ENCODE data around the gene ENOX1.

The ENOX1 gene

GRCh38 chr13:43664700-43665191 lies 122.0 kb downstream of the ENOX1 start:
- no peak for DNase-seq

- no peak for DNase-seq
These were observed 123.2 kb downstream of the ENOX1 start for GRCh38 chr13:43663474-43664090.

GRCh38 chr13:43662976-43663375 lies 123.8 kb downstream of the ENOX1 start:
- DNase-seq: no peak

DNA sequence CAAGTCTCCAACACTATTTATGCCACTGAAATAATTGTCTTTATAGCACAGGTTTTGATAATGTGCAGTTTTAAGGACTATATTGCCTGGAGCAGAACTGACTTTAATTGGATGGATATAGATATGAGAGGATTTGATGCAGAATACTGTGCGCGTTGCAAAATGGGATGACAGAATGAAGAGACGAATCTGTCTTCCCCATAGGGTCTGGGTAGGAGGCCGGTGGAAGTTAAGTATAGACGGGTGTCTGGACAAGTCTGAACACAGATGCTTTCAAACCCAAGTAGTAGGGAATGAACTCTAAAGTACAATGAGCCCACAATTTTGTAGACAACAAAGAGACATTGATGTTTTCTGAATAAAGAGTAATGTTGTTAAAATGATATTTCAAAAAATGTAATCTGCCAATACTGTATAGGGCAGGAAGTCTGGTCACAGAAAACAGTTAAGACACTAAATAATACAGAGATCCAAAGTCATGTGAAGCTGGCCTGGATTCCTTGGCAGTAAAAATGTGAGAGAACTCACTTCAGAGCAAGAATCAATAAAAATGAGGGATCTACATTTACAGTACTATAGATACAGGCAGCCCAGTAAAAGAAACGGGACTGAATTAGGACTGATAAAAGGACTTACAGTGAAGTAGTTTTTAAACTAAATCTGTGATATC lies 125.5 kb downstream of the ENOX1 start:
- no peak for DNase-seq

DNA sequence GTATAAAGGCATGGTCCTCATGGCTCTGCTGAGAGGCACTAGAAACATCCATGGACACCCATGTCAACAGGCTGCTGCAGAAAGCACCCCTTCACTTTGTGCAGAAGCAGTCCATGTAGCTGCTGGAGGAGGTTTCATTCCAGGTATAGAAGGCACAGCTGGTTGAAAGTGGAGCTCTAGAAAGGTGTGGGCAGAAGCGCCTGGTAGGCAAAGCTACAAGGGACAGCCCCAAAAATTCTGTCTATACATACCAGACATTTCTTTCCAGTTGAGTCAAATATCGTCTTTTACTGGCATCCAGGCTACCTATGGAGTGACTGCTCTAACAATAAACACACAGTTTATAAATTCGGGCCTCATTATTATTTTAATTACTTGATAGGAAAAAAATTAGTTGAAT lies 129.3 kb downstream of the ENOX1 start:
- no peak for DNase-seq

GRCh38 chr13:43653980-43654379 lies 132.8 kb downstream of the ENOX1 start:
- no peak for DNase-seq

GRCh38 chr13:43653395-43653794 lies 133.4 kb downstream of the ENOX1 start:
- no peak for DNase-seq

GRCh38 chr13:43652760-43653159 lies 134.0 kb downstream of the ENOX1 start:
- DNase-seq: no peak

GRCh38 chr13:43650882-43651281 lies 135.9 kb downstream of the ENOX1 start:
- DNase-seq: no peak

GRCh38 chr13:43648733-43649132 lies 138.0 kb downstream of the ENOX1 start:
- DNase-seq: no peak

DNA sequence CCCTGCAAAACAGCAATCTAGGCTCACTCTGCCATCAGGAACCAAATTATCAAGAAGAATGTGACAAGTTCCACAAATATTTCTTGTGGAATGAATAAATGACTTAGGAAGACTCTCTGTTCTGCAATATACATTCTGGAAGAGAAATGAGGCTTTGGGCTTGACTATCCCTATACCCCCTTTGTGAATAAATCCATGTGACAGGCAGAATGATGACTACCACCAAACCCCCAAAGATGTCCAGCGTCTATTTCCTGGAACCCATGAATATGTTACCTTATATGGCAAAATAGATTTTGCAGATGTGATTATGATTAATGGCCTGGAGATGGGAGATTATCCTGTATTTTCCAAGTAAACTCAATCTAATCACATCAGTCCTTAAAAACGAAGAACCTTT lies 139.3 kb downstream of the ENOX1 start:
- no peak for DNase-seq

DNA sequence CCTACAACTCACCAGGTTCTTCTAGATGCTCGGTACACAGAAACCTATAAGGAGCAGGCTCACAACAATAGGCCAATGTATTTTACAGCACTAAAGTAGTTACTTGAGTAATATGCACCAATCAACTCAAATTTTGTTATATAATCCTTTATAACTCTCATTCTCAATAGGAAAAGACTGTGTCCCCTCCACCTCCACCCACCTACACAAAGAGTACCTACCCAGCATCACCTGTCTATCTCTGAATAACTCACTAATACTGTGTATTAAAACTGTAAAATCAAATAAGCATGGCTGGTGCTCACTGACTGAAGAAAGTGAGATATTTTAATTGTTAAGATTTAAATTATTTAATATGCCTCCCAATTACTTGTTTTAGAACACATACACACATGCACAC lies 146.3 kb downstream of the ENOX1 start:
- no peak for DNase-seq

DNA sequence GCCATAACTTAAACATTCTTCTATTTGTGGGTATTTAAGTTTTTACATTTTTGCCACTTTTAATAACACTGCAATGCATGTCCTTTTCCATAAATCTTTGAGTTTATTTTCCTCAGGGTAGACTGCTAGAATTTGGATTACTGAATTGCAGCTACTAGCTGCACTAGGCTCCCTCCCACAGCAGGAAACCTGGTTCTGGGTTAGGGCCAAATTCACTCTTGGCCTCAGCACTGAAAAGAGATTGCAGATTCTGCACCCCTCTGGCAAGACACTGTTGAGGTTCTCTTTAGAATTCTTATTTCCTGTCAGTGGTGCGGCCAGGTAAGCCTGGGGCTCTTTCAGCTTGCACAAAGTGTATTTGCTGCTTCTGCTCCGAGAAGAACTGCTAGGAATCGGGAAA lies 155.7 kb downstream of the ENOX1 start:
- no peak for DNase-seq

- DNase-seq: no peak
These were observed 156.9 kb downstream of the ENOX1 start for GRCh38 chr13:43629691-43630480.

DNA sequence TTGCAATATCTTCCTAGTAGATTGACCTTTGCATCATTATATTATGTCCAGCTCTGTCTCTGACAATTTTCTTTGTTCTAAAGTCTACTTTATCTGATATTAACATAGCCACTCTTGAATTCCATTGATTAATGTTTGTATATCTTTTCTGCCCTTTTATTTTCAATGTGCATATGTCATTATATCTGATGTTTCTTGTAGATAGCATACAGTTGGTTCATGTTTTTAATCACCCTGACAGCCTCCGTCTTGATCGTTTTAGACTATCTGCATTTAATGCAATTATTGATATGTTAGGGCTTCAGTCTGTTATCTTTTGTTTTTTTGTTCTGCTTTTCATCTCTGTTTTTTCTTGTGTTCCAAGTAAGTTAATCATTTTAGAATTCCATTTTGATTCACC lies 159.8 kb downstream of the ENOX1 start:
- DNase-seq: no peak

DNA sequence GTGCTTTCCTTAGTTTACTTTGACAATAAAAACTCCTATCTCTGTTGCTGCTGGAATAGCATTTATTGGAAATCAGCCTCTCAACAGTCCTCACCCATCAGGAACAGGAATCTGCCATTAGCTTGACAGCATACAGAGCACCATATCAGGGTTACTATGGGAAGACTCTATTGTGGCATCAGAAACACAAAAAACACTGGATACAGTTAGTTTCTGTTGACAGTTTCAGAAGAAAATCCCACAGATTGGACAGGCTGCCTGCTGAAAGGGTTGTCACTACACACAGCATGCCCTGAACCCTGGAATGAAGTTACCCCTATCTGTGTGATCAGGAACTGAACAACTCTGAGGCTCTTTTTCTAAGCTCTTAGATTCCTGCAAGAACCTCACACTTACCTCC lies 172.7 kb downstream of the ENOX1 start:
- DNase-seq: no peak

DNA sequence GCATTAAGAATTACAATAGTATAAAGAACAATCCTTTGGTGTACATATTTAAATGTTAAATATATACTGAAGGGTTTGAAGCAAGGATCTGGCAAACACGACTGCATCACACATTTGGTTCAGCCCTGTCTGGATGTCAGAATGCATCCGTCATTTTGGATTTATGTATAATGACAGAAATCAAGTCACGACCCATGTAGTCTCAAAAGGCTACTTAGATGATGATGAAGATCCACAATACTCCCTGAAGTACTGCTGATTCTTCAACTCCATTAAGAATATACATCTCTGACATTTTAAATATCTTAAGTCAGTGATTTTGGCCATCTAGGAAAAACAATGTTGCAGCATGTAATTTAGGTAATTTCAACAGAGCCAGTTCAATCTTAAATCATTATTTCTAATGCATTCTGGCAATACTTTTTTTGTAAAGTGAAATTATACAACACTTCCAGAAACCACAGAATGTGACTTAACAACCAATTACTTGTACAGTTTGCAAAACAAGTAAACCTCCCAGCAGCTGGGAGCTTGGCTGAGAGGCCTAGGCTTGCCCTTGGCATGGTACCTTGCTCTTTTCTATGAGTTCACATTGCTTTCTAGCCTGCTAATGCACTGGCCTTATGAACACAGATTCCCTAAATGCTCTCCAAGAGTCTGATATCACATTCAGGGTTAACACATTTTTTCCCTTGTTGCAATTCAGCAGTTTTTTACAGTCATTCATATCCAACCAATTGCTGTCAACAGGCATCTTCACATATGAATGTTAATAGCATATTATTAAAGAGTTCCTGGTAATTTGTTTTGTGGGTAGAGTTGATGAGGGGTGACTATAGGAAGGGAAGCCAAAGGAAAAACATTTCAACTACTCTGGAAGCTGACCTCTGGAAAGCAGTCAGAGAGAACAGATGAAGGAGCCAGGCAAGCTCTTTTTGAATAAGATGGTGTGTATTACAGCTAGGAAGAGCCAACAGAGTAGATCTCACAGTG lies 175.2 kb downstream of the ENOX1 start:
- DNase-seq: no peak

- DNase-seq: no peak
These were observed 178.2 kb downstream of the ENOX1 start for GRCh38 chr13:43608400-43609137.

DNA sequence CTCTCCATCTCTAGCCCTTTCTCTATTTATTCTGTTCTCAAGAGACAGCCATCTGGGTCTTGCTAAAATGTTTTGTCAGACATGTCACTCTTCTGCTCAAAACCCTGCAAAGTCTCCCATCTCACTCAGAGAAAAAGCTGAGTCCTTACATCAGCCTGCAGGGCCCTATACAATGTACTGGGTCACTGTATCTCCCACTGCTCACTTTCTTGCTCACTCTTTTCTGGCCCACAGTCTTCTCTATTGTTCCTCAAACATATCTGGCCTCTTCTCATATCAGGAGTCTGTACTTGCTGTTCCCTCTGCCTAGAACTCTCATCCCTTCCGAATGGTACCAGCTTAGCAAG lies 189.2 kb downstream of the ENOX1 start:
- no peak for DNase-seq

DNA sequence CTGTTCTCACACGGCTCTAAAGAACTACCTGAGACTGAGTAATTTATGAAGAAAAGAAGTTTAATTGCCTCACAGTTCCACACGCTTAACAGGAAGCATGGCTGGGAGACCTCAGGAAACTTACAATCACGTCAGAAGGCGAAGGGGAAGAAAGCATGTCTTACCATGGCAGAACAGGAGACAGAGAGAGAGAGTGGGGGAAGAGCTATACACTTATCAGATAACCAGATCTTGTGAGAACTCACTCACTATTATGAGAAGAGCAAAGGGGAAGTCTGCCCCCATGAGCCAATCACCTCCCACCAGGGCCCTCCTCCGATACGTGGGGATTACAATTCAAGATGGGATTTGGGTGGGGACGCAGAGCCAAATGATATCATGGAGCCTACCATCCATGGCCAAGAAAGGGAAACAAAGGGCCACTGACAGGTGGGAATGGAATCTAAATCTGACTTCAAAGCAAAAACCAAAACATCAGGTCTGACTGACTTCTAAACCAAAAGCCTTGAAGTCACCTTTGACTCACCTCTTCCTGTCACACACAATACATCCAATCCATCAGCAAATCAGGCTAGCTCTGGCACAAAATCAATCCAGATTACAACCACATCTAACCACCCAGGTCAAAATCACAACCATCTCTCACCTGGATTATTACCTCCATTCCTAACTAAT lies 189.7 kb downstream of the ENOX1 start:
- DNase-seq: no peak

- no peak for DNase-seq
These were observed 190.8 kb downstream of the ENOX1 start for GRCh38 chr13:43596006-43596405.

DNA sequence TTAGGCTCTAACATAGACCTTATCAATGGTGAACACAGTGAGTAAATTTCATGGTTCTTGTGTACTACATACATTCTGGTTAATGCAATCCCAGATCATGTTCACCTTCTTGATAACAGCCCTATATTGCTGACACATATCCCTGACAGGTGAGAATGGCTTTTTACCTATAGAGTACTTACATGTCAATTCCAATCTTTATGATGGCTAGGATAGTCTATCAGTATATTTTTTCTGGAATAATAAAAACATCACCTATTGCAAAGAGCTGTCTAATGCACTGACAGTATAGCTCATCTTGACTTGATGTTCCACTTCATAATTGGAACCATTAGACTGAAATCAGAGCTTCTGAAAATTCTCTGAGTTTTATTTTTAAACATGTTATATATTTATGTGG lies 199.4 kb downstream of the ENOX1 start:
- no peak for DNase-seq

Measured in NCI-H1092 treated with DMSO at 0.1 percent for 48 hours (cell line).